CD4-positive, alpha-beta T cell treated with Interleukin-2 at 100 ng/mL for 4 hours (primary cell): Measurements from ENCODE around the gene PCDH1.
"Not testable (repeated sequence)": the region's sequence is repeated elsewhere in the genome, so short reads cannot be mapped to it uniquely, and the experiment has no call there.

Source experiments
- DNase-seq: peaks from one replicate; pipeline ENCODE4 v3.0.0-alpha.2; 2020; ENCODE audit warnings: low spot score

Gene PCDH1

GRCh38 chr5:141878186-141878710, at the start of gene PCDH1:
TSS of gene PCDH1 (minus strand) at chr5:141878410. CDS start at chr5:141878262, 148 bp downstream.
- peak; percentile 13 for DNase-seq

- DNase-seq = no peak
These were observed 48.2 kb upstream of the PCDH1 start for GRCh38 chr5:141926434-141926833.

GRCh38 chr5:141923448-141924313, 45.5 kb upstream of the PCDH1 start, which contains the start of gene DELE1:
TSS of gene DELE1 (plus strand) at chr5:141923871. CDS start at chr5:141923942, 71 bp downstream.
- DNase-seq = peak; percentile 87

- DNase-seq = not testable (repeated sequence)
These were observed 44.7 kb upstream of the PCDH1 start for GRCh38 chr5:141922827-141923447.

GRCh38 chr5:141920771-141921170, 42.6 kb upstream of the PCDH1 start:
- DNase-seq = no peak

- no peak for DNase-seq
These were observed 41.3 kb upstream of the PCDH1 start for GRCh38 chr5:141919218-141920119.

GRCh38 chr5:141917760-141918159, 39.5 kb upstream of the PCDH1 start:
- no peak for DNase-seq

- DNase-seq = no peak
These were observed 38.3 kb upstream of the PCDH1 start for GRCh38 chr5:141916522-141916921.

GRCh38 chr5:141915881-141916336, 37.7 kb upstream of the PCDH1 start:
- no peak for DNase-seq

GRCh38 chr5:141914797-141915196, 36.6 kb upstream of the PCDH1 start:
- DNase-seq = no peak

GRCh38 chr5:141914199-141914743, 36.1 kb upstream of the PCDH1 start:
- DNase-seq = no peak

- DNase-seq = no peak
These were observed 35.5 kb upstream of the PCDH1 start for GRCh38 chr5:141913560-141914198.

GRCh38 chr5:141910271-141910673, 32.1 kb upstream of the PCDH1 start:
- DNase-seq = no peak

- no peak for DNase-seq
These were observed 31.0 kb upstream of the PCDH1 start for GRCh38 chr5:141909212-141909611.

- DNase-seq = no peak
These were observed 30.6 kb upstream of the PCDH1 start for GRCh38 chr5:141908796-141909195.

- DNase-seq = no peak
These were observed 28.8 kb upstream of the PCDH1 start for GRCh38 chr5:141906972-141907371.

- no peak for DNase-seq
These were observed 28.3 kb upstream of the PCDH1 start for GRCh38 chr5:141906517-141906916.

- DNase-seq = no peak
These were observed 26.3 kb upstream of the PCDH1 start for GRCh38 chr5:141904551-141904950.

- no peak for DNase-seq
These were observed 25.1 kb upstream of the PCDH1 start for GRCh38 chr5:141903261-141903660.

- DNase-seq = no peak
These were observed 24.0 kb upstream of the PCDH1 start for GRCh38 chr5:141902015-141902814.
